DLD1 (cell line): ENCODE data around the gene AUTS2.

Experiments used
- in situ Hi-C: cut with HindIII; loops from 2 replicates; pipeline ENCODE4 v1.10.0; 2017; ENCODE audit warnings: low sequenced_read_pairs

AUTS2 gene

GRCh38 chr7:70542750-70543376 lies 944.6 kb downstream of the AUTS2 start:
- in situ Hi-C loops: no loop called here

DNA sequence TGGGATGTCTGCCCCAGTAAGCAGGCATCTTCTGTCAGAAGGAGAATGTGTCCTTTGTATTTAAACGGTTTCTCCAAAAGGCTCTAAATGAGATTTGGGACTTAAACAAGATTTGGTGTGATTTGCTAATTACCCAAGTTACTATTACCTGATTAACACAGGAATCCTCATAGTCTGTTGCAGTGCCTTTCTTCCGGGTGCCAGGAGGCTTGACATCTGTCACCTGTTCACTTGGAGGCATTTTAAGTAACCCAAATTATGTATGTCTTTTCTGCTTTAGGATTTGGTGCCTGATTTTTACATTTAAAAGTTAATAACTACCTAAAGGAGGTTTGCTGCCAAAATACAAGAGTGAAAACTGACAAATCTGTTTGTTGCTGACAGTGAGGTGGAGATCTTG lies 945.7 kb downstream of the AUTS2 start:
- in situ Hi-C loops: no loop called here

DNA sequence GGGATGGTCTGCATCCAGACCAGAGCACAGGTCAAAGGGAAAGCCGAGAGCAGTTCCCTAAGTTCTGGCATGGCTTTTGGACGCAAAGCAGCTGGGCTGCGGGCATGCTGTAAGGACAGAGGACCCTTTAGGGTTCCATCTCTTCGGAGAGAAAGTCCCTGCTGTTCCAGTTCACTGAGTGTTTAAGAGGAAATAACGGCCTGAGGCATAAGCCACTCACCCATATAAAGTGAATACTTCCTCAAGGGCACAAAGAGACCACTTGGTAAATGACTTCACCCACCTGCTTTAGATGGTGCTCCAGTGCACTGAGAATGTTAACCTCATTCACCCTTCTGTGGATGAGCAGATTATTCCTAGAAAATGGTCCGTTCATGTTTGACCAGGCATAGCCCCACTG lies 946.9 kb downstream of the AUTS2 start:
- in situ Hi-C loops: no loop called here

- in situ Hi-C loops: no loop called here
These were observed 953.9 kb downstream of the AUTS2 start for GRCh38 chr7:70552141-70552540.

- in situ Hi-C loops: no loop called here
These were observed 955.1 kb downstream of the AUTS2 start for GRCh38 chr7:70553364-70553763.

DNA sequence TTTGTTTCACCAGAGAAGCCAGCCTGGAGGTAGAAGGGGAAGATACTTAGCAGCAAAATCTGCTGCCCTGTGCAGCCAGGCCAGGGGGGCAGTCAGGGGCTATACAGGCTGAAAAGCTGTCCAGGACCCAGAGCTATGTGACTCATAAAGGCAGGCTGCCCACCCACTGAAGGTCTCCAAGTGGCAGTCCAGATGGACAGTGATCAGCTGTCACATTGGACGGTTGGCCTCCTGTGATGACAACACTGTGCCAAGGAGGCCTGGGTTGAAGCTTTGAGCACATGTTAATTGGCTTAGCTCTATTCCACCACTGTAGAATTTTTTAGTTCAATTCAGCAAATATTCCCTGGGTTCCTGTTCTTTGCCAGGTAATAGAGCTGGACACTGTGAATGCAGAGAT lies 956.4 kb downstream of the AUTS2 start:
- in situ Hi-C loops: no loop called here

GRCh38 chr7:70556761-70557160 lies 958.5 kb downstream of the AUTS2 start:
- in situ Hi-C loops: no loop called here

DNA sequence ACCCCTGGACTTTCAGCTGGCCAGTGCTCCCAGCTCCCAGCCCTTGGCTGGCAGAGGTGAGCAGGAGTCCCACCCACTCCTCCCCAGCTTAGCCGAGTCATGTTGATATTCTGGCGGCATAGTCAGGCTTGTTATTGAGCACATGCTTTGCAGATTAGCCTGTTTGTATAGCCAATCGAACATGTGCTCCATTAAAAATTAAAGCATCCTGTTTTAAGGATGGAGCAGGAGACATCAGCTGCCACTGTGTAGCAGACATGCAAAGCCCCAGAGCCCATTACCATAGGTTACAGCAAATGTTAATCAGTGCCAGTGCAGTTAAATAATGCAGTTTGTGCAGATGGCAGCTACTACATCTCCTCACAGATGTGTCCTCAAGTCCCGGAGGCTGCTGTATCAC lies 959.1 kb downstream of the AUTS2 start:
- in situ Hi-C loops: no loop called here

GRCh38 chr7:70559815-70560214 lies 961.5 kb downstream of the AUTS2 start:
- in situ Hi-C loops: no loop called here

- in situ Hi-C loops: no loop called here
These were observed 965.7 kb downstream of the AUTS2 start for GRCh38 chr7:70563960-70564359.

DNA sequence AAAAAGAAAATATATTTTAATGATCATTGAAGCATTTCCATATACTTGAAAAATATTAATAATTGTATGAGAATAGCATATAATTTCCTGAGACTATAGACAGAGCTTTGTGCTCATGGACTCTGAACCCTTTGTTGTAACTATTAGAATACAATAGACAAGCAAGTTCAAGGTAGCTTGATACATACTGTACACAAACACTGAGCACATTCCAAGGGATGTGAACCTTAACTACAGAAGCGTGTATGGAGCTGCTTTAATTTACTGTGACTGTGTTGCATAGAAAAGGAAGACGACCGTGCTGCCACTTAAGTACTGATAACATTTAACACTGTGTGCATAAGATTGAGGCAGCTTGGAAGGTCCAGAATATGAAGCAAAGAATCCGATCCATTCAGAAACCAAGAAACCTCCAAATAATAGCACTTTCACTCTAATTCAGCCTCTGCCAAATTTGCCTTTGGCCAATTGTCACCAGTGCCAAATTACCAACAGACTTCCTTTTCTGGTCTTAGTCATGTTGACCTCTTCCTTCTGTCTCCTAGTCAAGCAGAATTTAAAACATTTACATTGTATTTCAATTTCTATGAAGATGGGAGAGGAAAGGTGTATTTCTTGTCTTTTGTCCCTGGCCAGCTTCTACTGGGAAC lies 967.6 kb downstream of the AUTS2 start:
- in situ Hi-C loops: no loop called here

- in situ Hi-C loops: no loop called here
These were observed 968.4 kb downstream of the AUTS2 start for GRCh38 chr7:70566671-70567070.

DNA sequence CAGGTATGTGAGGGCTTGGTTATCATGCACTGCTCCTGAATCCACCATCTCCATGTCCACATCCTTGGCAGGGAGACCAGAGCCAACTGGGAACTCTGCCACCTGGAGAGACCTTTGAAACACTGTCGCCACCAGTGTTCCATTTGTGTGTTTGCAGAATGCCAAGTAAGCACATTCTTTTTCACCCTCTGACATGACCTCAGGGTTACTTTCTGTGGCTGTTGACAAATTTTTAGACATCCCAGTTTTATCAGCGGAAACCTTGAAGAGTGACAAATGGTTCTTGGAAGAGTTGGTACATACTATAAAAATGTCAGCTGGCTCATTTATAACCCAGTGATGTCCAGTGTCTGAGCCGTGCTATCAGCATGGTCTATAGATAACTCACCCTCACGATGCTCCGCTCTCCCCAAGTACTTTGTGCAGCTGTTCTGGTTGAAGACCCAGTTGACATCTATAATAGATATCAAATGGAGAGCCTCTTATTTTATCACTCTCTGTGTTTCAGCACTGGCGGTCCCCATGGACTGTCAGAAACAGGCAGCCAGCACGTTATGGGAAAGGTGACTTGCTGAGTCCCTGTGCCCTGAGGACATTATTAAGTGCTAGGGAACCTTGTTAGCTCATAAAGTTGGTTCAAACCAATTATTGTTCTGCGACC lies 970.5 kb downstream of the AUTS2 start:
- in situ Hi-C loops: no loop called here

- in situ Hi-C loops: no loop called here
These were observed 971.1 kb downstream of the AUTS2 start for GRCh38 chr7:70569335-70569819.

DNA sequence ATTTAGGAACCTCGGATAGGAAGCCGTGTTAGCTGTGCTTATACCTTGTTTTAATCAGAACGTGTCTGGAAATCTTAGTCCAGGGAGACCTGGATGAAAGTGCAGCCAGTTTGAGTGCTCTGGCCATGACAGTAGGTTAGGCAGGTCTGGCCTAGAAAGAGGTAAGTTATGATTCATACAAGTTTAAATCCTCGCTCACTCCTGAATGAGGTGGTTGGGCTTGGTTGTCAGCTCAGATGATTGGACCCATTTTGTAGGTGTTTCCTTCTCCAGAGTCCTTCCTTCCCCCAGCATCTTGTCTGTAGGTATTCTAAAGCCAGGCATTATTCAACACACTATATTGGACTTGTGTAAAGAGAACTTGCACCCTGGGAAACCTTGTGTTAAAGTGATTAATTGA lies 971.8 kb downstream of the AUTS2 start:
- in situ Hi-C loops: no loop called here

- in situ Hi-C loops: no loop called here
These were observed 972.7 kb downstream of the AUTS2 start for GRCh38 chr7:70570961-70571360.

GRCh38 chr7:70571403-70571934 lies 973.2 kb downstream of the AUTS2 start:
- in situ Hi-C loops: no loop called here

DNA sequence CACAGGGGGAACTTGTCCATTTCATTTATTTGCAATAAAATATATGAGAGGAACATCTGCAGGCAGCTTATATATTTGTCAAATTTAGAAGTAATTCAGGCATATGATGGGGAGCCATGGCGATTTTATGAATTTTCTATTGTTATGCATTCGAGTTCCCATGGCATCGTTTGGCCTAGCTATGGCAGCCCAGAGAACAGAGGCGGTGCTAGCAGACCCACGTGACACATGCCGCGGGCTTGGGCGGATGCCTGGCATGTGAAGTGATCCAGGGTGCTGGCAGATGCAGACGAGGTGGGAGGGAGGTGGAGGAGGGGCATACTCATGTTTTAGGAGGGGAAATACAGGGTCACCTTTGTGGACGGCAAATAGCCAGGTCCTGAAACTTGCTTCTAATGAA lies 973.7 kb downstream of the AUTS2 start:
- in situ Hi-C loops: no loop called here

DNA sequence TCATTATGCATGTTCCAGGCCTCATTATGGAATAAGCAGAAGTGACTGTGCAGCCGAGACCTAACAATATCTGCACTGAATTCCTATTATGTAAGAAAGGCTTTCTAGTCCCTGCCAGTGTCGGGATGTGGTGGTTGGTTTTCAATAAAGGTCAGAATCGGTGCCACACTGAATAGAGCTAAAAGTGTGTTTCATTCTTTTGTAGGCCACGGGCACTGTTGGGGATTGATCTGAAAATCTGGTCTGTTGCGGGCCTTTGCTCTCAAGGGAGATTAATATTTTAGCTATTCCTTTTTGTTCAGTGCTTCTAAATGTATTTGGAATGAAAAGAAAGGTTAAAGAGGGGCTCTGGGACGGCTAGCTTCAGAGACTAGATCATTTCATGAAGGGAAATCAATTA lies 974.3 kb downstream of the AUTS2 start:
- in situ Hi-C loops: no loop called here

- in situ Hi-C loops: no loop called here
These were observed 974.9 kb downstream of the AUTS2 start for GRCh38 chr7:70573071-70573661.

DNA sequence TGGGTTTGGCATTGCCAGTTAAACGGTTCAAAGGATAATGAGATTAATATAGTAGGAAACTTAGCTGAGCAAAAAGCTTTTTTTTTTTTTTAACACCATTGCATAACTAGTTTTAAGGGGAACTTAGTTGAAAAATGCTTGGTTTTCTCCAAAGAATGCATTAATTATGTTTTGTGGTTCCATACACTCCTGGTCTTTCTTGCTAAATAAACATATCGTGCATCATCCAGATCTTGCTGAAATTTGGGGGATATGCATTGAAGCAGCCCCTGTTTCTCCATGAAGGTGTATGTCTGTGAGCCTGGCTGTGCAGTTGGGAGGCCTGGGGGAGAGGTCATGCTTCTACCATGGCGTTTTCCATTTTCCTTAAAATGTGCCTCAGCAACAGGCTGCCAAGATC lies 975.4 kb downstream of the AUTS2 start:
- in situ Hi-C loops: no loop called here
